CD4-positive, alpha-beta T cell treated with Interleukin-6 for 4 hours (primary cell): ENCODE results near the gene C10orf90.

ENCODE experiments used
- DNase-seq: peaks from one replicate; pipeline ENCODE4 v3.0.0-alpha.2; 2020; ENCODE audit warnings: mixed read lengths

C10orf90 gene

GRCh38 chr10:126420567-126421300, 249.8 kb downstream of the C10orf90 start:
- DNase-seq, result no peak

- DNase-seq, result no peak
These were observed 253.2 kb downstream of the C10orf90 start for GRCh38 chr10:126417220-126417825.

GRCh38 chr10:126409821-126410220, 260.7 kb downstream of the C10orf90 start:
- DNase-seq, result no peak

GRCh38 chr10:126408953-126409641, 261.4 kb downstream of the C10orf90 start:
- DNase-seq, result no peak

GRCh38 chr10:126407831-126408230, 262.7 kb downstream of the C10orf90 start:
- no peak for DNase-seq

- DNase-seq, result no peak
These were observed 265.2 kb downstream of the C10orf90 start for GRCh38 chr10:126405239-126405775.

- no peak for DNase-seq
These were observed 267.5 kb downstream of the C10orf90 start for GRCh38 chr10:126402721-126403695.

GRCh38 chr10:126400641-126401040, 269.9 kb downstream of the C10orf90 start:
- no peak for DNase-seq

GRCh38 chr10:126398924-126399323, 271.6 kb downstream of the C10orf90 start:
- DNase-seq, result no peak

GRCh38 chr10:126398383-126398743, 272.1 kb downstream of the C10orf90 start:
- DNase-seq, result no peak

GRCh38 chr10:126397640-126398382, 272.7 kb downstream of the C10orf90 start:
- DNase-seq, result no peak

GRCh38 chr10:126397156-126397555, 273.3 kb downstream of the C10orf90 start:
- DNase-seq, result no peak

- no peak for DNase-seq
These were observed 275.5 kb downstream of the C10orf90 start for GRCh38 chr10:126394948-126395347.

- no peak for DNase-seq
These were observed 277.4 kb downstream of the C10orf90 start for GRCh38 chr10:126393076-126393475.

GRCh38 chr10:126392469-126392868, 278.0 kb downstream of the C10orf90 start:
- no peak for DNase-seq

- DNase-seq, result no peak
These were observed 278.4 kb downstream of the C10orf90 start for GRCh38 chr10:126392068-126392467.

- DNase-seq, result no peak
These were observed 279.2 kb downstream of the C10orf90 start for GRCh38 chr10:126391192-126391885.

GRCh38 chr10:126390324-126390723, 280.2 kb downstream of the C10orf90 start:
- DNase-seq, result no peak

- DNase-seq, result no peak
These were observed 282.3 kb downstream of the C10orf90 start, which contains the start of gene ADAM12 for GRCh38 chr10:126387931-126388911. Gene ADAM12 (minus strand): TSS chr10:126388477. CDS start chr10:126388145, 332 bp downstream.
